Naive thymus-derived CD4-positive, alpha-beta T cell (primary cell): ENCODE data around the gene TARDBP. TPM values are rescaled to one million over a fixed set of nuclear protein-coding genes. Genes with fewer than 3 reads are reported as not detected.
"Not testable (repeated sequence)": the region's sequence is repeated elsewhere in the genome, so short reads cannot be mapped to it uniquely, and the experiment has no call there.

Source experiments
- ATAC-seq: fragments of 150-1000 bp; cut with Tn5 transposase; 2 replicates; pipeline ENCODE4 v1.10.0; 2021; ENCODE audit warnings: mild to moderate bottlenecking, moderate library complexity
- CTCF ChIA-PET: fragments of 350-600 bp; sonication (Branson Sonifier 250); formaldehyde crosslinking; loops from one replicate; lab custom pipeline; 2021; ENCODE audit warnings: antibody characterized with exemption; lab: Charles Lee
- POLR2A ChIA-PET: fragments of 350-600 bp; sonication (Branson Sonifier 250); formaldehyde crosslinking; loops from one replicate; lab custom pipeline; 2021; ENCODE audit warnings: antibody characterized with exemption, inconsistent platforms; lab: Charles Lee
- DNase-seq, 9 donors: peaks; one replicate each; pipeline versions ENCODE4 v3.0.0 to v3.0.0-alpha.2; 2020 to 2022; ENCODE audit warnings: mixed read lengths in 1 of 9
- H3K27ac ChIP-seq: one replicate; pipeline ENCODE4 v1.7.0; 2013; ENCODE audit warnings: mild to moderate bottlenecking, low read depth, low read length, moderate library complexity
- H3K27me3 ChIP-seq, 2 donors: one replicate each; pipeline ENCODE4 v1.7.0; 2013; ENCODE audit warnings: low read length in 2 of 2, mild to moderate bottlenecking in 2 of 2, moderate library complexity in 2 of 2; ENCODE audit not compliant: control insufficient read depth in 2 of 2, insufficient read depth in 2 of 2
- H3K36me3 ChIP-seq, 3 experiments: 1 replicate in 2 of 3; 2 replicates in 1 of 3; pipeline ENCODE4 v1.7.0; 2013; ENCODE audit warnings: low read length in 3 of 3, mild to moderate bottlenecking in 3 of 3, moderate library complexity in 1 of 3; ENCODE audit not compliant: insufficient read depth in 3 of 3, control insufficient read depth in 2 of 3
- H3K4me1 ChIP-seq, 2 donors: one replicate each; pipeline ENCODE4 v1.7.0; 2013; ENCODE audit warnings: low read length in 2 of 2, mild to moderate bottlenecking in 2 of 2, moderate library complexity in 1 of 2; ENCODE audit not compliant: control insufficient read depth in 2 of 2, insufficient read depth in 2 of 2
- H3K4me3 ChIP-seq: 2 replicates; pipeline ENCODE4 v1.7.0; 2013; ENCODE audit warnings: mild to moderate bottlenecking, low read length
- H3K9me3 ChIP-seq, 3 experiments: 1 replicate in 2 of 3; 2 replicates in 1 of 3; pipeline ENCODE4 v1.7.0; 2013; ENCODE audit warnings: low read length in 3 of 3; ENCODE audit not compliant: control insufficient read depth in 2 of 3
- H3K27ac Mint-ChIP-seq, 9 donors: one replicate each; pipeline ENCODE4 v1.8.0; 2020 to 2022; ENCODE audit warnings: mixed read lengths in 9 of 9, mild to moderate bottlenecking in 8 of 9, moderate library complexity in 5 of 9, inconsistent platforms in 2 of 9
- H3K27me3 Mint-ChIP-seq, 5 donors: one replicate each; pipeline ENCODE4 v1.8.0; 2021 to 2022; ENCODE audit warnings: mixed read lengths in 5 of 5, mild to moderate bottlenecking in 1 of 5
- H3K36me3 Mint-ChIP-seq, 5 donors: one replicate each; pipeline ENCODE4 v1.8.0; 2020 to 2022; ENCODE audit warnings: mixed read lengths in 5 of 5, mild to moderate bottlenecking in 3 of 5, inconsistent platforms in 1 of 5
- H3K4me1 Mint-ChIP-seq, 7 donors: one replicate each; pipeline ENCODE4 v1.8.0; 2020 to 2022; ENCODE audit warnings: mixed read lengths in 7 of 7, mild to moderate bottlenecking in 3 of 7, inconsistent platforms in 1 of 7
- H3K4me3 Mint-ChIP-seq, 10 donors: one replicate each; pipeline ENCODE4 v1.8.0; 2020 to 2022; ENCODE audit warnings: mild to moderate bottlenecking in 10 of 10, mixed read lengths in 10 of 10, moderate library complexity in 6 of 10, inconsistent platforms in 2 of 10
- H3K9me3 Mint-ChIP-seq, 11 donors: one replicate each; pipeline ENCODE4 v1.8.0; 2020 to 2022; ENCODE audit warnings: mixed read lengths in 11 of 11, mild to moderate bottlenecking in 4 of 11, inconsistent platforms in 1 of 11, moderate library complexity in 1 of 11
- intact Hi-C, 2 donors: fragments of 100-400 bp; cut with micrococcal nuclease; formaldehyde crosslinking; loops; one replicate each; pipeline ENCODE4 v1.15.1; 2023
- polyA plus RNA-seq, 2 donors: library from polyadenylated mRNA; unstranded; fragments of 300-500 nt; fragmentation: Illumina TruSeq; gene quantifications; one replicate each; pipeline ENCODE4 v1.2.3, GENCODE V29; 2021
- total RNA-seq, 6 experiments: library from RNA in 5 of 6; stranded (reverse) in 5 of 6; gene quantifications; 1 replicate in 5 of 6; 2 replicates in 1 of 6; pipeline ENCODE4 v1.2.3 and lab custom pipeline; 2021 to 2026

The TARDBP gene
- total and polyA plus RNA-seq, 7 experiments from 2014 or later = 55.0 to 196 (median 171) TPM

GRCh38 chr1:10980094-10980577 is 32.3 kb upstream of the TARDBP start:
- no peaks in the 10 kb centered on the region for H3K9me3 ChIP-seq
- Mint-ChIP-seq H3K27ac (no peak overlapping the region), H3K36me3 (no peaks in the 10 kb centered on the region), H3K9me3 (peaks cover 0 to 2% (median 0%) of the 10 kb centered on the region in 11 donors), H3K27me3 (peaks cover 9 to 24% (median 15%) of the 10 kb centered on the region in 5 donors), H3K4me1 (peaks cover 0 to 8% (median 3%) of the 10 kb centered on the region in 7 donors), H3K4me3 (no peak overlapping the region)
- no peaks in the 10 kb centered on the region for H3K4me1 ChIP-seq
- no peaks in the 10 kb centered on the region for H3K36me3 ChIP-seq
- DNase-seq (no peak), ATAC-seq (no peak)
- POLR2A ChIA-PET = no interaction called here
- no peak overlapping the region for H3K4me3 ChIP-seq
- no peak overlapping the region for H3K27ac ChIP-seq
- CTCF ChIA-PET = no interaction called here
- intact Hi-C loops = no loop called here
- peaks cover 0 to 3% of the 10 kb centered on the region in 2 donors for H3K27me3 ChIP-seq

- peaks cover 0 to 3% of the 10 kb centered on the region in 2 donors for H3K27me3 ChIP-seq
- DNase-seq (no peak), ATAC-seq (no peak)
- Mint-ChIP-seq H3K4me1 (peaks cover 0 to 8% (median 3%) of the 10 kb centered on the region in 7 donors), H3K9me3 (peaks cover 0 to 2% (median 0%) of the 10 kb centered on the region in 11 donors), H3K27ac (no peak overlapping the region), H3K4me3 (no peak overlapping the region), H3K36me3 (no peaks in the 10 kb centered on the region), H3K27me3 (peaks cover 9 to 24% (median 15%) of the 10 kb centered on the region in 5 donors)
- POLR2A ChIA-PET = no interaction called here
- intact Hi-C loops = no loop called here
- H3K9me3 ChIP-seq = no peaks in the 10 kb centered on the region
- H3K27ac ChIP-seq = no peak overlapping the region
- no peaks in the 10 kb centered on the region for H3K36me3 ChIP-seq
- H3K4me3 ChIP-seq = no peak overlapping the region
- no peaks in the 10 kb centered on the region for H3K4me1 ChIP-seq
- CTCF ChIA-PET = no interaction called here
Measured at GRCh38 chr1:10980841-10981727, 31.4 kb upstream of the TARDBP start.

- H3K4me1 ChIP-seq = no peaks in the 10 kb centered on the region
- ATAC-seq = no peak
- CTCF ChIA-PET = no interaction called here
Measured at GRCh38 chr1:10986525-10986890, 25.9 kb upstream of the TARDBP start.

GRCh38 chr1:10987840-10988417 is 24.5 kb upstream of the TARDBP start:
- H3K27ac Mint-ChIP-seq = peak overlapping the region in 1 of 9 donors; percentile 4
- no peak overlapping the region for H3K27ac ChIP-seq
- no peaks in the 10 kb centered on the region for H3K9me3 ChIP-seq
- H3K4me1 ChIP-seq = no peaks in the 10 kb centered on the region
- CTCF ChIA-PET = no interaction called here
- no peaks in the 10 kb centered on the region for H3K36me3 ChIP-seq
- POLR2A ChIA-PET = no interaction called here
- peak overlapping the region in 1 of 10 donors; percentile 11 for H3K4me3 Mint-ChIP-seq
- peaks cover 0 to 7% (median 0%) of the 10 kb centered on the region in 5 donors for H3K27me3 Mint-ChIP-seq
- H3K9me3 Mint-ChIP-seq = peaks cover 0 to 2% (median 0%) of the 10 kb centered on the region in 11 donors
- intact Hi-C loops = no loop called here
- peaks cover 0 to 5% (median 0%) of the 10 kb centered on the region in 7 donors for H3K4me1 Mint-ChIP-seq
- no peaks in the 10 kb centered on the region for H3K27me3 ChIP-seq
- no peak overlapping the region for H3K4me3 ChIP-seq
- peaks cover 0 to 3% (median 0%) of the 10 kb centered on the region in 5 donors for H3K36me3 Mint-ChIP-seq
- DNase-seq (no peak), ATAC-seq (no peak)

More at GRCh38 chr1:10986525-10986890, 25.9 kb upstream of the TARDBP start:
- H3K4me1 Mint-ChIP-seq = peaks cover 0 to 5% (median 0%) of the 10 kb centered on the region in 7 donors
- no peaks in the 10 kb centered on the region for H3K36me3 ChIP-seq
- no peak overlapping the region for H3K4me3 Mint-ChIP-seq
- peaks cover 0 to 7% (median 0%) of the 10 kb centered on the region in 5 donors for H3K27me3 Mint-ChIP-seq
- no peak for DNase-seq
- no peak overlapping the region for H3K4me3 ChIP-seq
- peaks cover 0 to 3% (median 0%) of the 10 kb centered on the region in 5 donors for H3K36me3 Mint-ChIP-seq
- no peaks in the 10 kb centered on the region for H3K27me3 ChIP-seq
- H3K9me3 ChIP-seq = no peaks in the 10 kb centered on the region
- H3K27ac Mint-ChIP-seq = no peak overlapping the region
- peaks cover 0 to 2% (median 0%) of the 10 kb centered on the region in 11 donors for H3K9me3 Mint-ChIP-seq
- intact Hi-C loops = no loop called here
- POLR2A ChIA-PET = no interaction called here
- no peak overlapping the region for H3K27ac ChIP-seq

- Mint-ChIP-seq H3K9me3 (no peaks in the 10 kb centered on the region), H3K4me3 (no peak overlapping the region), H3K27ac (no peak overlapping the region), H3K36me3 (peaks cover 0 to 3% (median 0%) of the 10 kb centered on the region in 5 donors), H3K27me3 (peaks cover 0 to 7% (median 0%) of the 10 kb centered on the region in 5 donors), H3K4me1 (peaks cover 0 to 5% (median 0%) of the 10 kb centered on the region in 7 donors)
- ChIA-PET POLR2A (interaction anchor here (0.6 kb wide), 1 partner anchor 1188 kb away, joined by 4 read pairs; no protein-coding TSS in a partner anchor), CTCF (interaction anchor here (0.6 kb wide), 1 partner anchor 26 kb away, joined by 3 read pairs; no protein-coding TSS in a partner anchor)
- H3K9me3 ChIP-seq = no peaks in the 10 kb centered on the region
- H3K27ac ChIP-seq = no peak overlapping the region
- no peaks in the 10 kb centered on the region for H3K36me3 ChIP-seq
- ATAC-seq (no peak), DNase-seq (no peak)
- no peaks in the 10 kb centered on the region for H3K27me3 ChIP-seq
- H3K4me3 ChIP-seq = no peak overlapping the region
- intact Hi-C loops = no loop called here
- no peaks in the 10 kb centered on the region for H3K4me1 ChIP-seq
Measured at GRCh38 chr1:10989095-10989494, 23.4 kb upstream of the TARDBP start.

GRCh38 chr1:10989920-10990516 is 22.4 kb upstream of the TARDBP start:
- DNase-seq, H3K27ac ChIP-seq, POLR2A ChIA-PET, H3K4me3 Mint-ChIP-seq, H3K27me3 ChIP-seq, ATAC-seq, H3K27ac Mint-ChIP-seq, H3K36me3 ChIP-seq, intact Hi-C loops, H3K36me3 Mint-ChIP-seq, H3K9me3 Mint-ChIP-seq, H3K4me1 ChIP-seq, CTCF ChIA-PET, H3K27me3 Mint-ChIP-seq, H3K4me1 Mint-ChIP-seq, H3K4me3 ChIP-seq, H3K9me3 ChIP-seq: not testable (repeated sequence)
